ENCODE measurements around the gene STUM.

The STUM gene

GRCh38 chr1:226618380-226618779 lies 69.8 kb downstream of the STUM start:
- no peak for TF ChIP-seq CTCF (IDR thresholded peaks at IDR 0.05; ENCODE audit: low read depth, low read length, missing control alignments)
- DNase-seq, result no peak
- in situ Hi-C loops (cut with HindIII; ENCODE audit: low pct_ligation_motif_present, low sequenced_read_pairs), result no loop called here

GRCh38 chr1:226619031-226619430 lies 70.5 kb downstream of the STUM start:
- H3K36me3 ChIP-seq (replicated peaks), result no peaks in the 10 kb centered on the region
- H3K27me3 ChIP-seq (replicated peaks), result no peaks in the 10 kb centered on the region
- in situ Hi-C loops (cut with HindIII; ENCODE audit: low pct_ligation_motif_present, low sequenced_read_pairs), result no loop called here
- H3K27ac ChIP-seq, result no peak overlapping the region
- no peak overlapping the region for H3K4me3 ChIP-seq (ENCODE audit: low read depth, low read length)
- TF ChIP-seq CTCF (IDR thresholded peaks at IDR 0.05; ENCODE audit: low read depth, low read length, missing control alignments), result no peak
- DNase-seq, result no peak

More at GRCh38 chr1:226618380-226618779, 69.8 kb downstream of the STUM start:
- Histone ChIP-seq H3K36me3 (replicated peaks) (no peaks in the 10 kb centered on the region), H3K27me3 (replicated peaks) (no peaks in the 10 kb centered on the region), H3K27ac (no peak overlapping the region), H3K4me3 (ENCODE audit: low read depth, low read length) (no peak overlapping the region)

GRCh38 chr1:226622012-226622411 lies 73.4 kb downstream of the STUM start:
- no peak for TF ChIP-seq CTCF (IDR thresholded peaks at IDR 0.05; ENCODE audit: low read depth, low read length, missing control alignments)
- in situ Hi-C loops (cut with HindIII; ENCODE audit: low pct_ligation_motif_present, low sequenced_read_pairs), result no loop called here
- H3K4me3 ChIP-seq (ENCODE audit: low read depth, low read length), result no peak overlapping the region

GRCh38 chr1:226624526-226624925 lies 76.0 kb downstream of the STUM start:
- Histone ChIP-seq H3K27ac (no peak overlapping the region), H3K27me3 (replicated peaks) (no peaks in the 10 kb centered on the region), H3K4me3 (ENCODE audit: low read depth, low read length) (no peak overlapping the region), H3K36me3 (replicated peaks) (no peaks in the 10 kb centered on the region)
- TF ChIP-seq CTCF (IDR thresholded peaks at IDR 0.05; ENCODE audit: low read depth, low read length, missing control alignments), result no peak
- in situ Hi-C loops (cut with HindIII; ENCODE audit: low pct_ligation_motif_present, low sequenced_read_pairs), result no loop called here
- peak; percentile 20 for DNase-seq

More at GRCh38 chr1:226622012-226622411, 73.4 kb downstream of the STUM start:
- no peaks in the 10 kb centered on the region for H3K36me3 ChIP-seq (replicated peaks)
- no peaks in the 10 kb centered on the region for H3K27me3 ChIP-seq (replicated peaks)
- H3K27ac ChIP-seq, result no peak overlapping the region
- DNase-seq, result no peak

GRCh38 chr1:226625326-226625725 lies 76.8 kb downstream of the STUM start:
- Histone ChIP-seq H3K27me3 (replicated peaks) (no peaks in the 10 kb centered on the region), H3K27ac (no peak overlapping the region), H3K36me3 (replicated peaks) (no peaks in the 10 kb centered on the region), H3K4me3 (ENCODE audit: low read depth, low read length) (no peak overlapping the region)
- in situ Hi-C loops (cut with HindIII; ENCODE audit: low pct_ligation_motif_present, low sequenced_read_pairs), result loop anchor here (25.0 kb wide), 2 partner anchors 212 to 812 kb away; no protein-coding TSS in a partner anchor
- TF ChIP-seq CTCF (IDR thresholded peaks at IDR 0.05; ENCODE audit: low read depth, low read length, missing control alignments), result no peak
- no peak for DNase-seq

All from brain microvascular endothelial cell (primary cell).